HCT116 (cell line): Measurements from ENCODE around the gene M1AP. TPM values are rescaled to one million over a fixed set of nuclear protein-coding genes. Genes with fewer than 3 reads are reported as not detected.

Experiments
- ATAC-seq: fragments of 200-7000 bp; cut with Tn5 transposase; 2 replicates; pipeline ENCODE4 v1.9.1; 2020; ENCODE audit warnings: mild to moderate bottlenecking, moderate library complexity
- BruUV-seq: library from RNA; stranded (reverse); fragments of 400-500 nt; replicated peaks from 2 replicates; lab custom pipeline; 2021; lab: Mats Ljungman, UMichigan
- CTCF ChIA-PET: fragments of 300-600 bp; sonication (Branson Sonifier 250); formaldehyde crosslinking; loops from one replicate; lab custom pipeline; 2021; ENCODE audit warnings: antibody characterized with exemption; lab: Charles Lee
- POLR2A ChIA-PET: fragments of 300-600, 350-600 bp; sonication (Branson Sonifier 250); formaldehyde crosslinking; loops from one replicate; lab custom pipeline; 2021; ENCODE audit warnings: antibody characterized with exemption; lab: Charles Lee
- RAD21 ChIA-PET, 2 experiments: fragments of 300-600 bp; sonication (Branson Sonifier 250); formaldehyde crosslinking; loops; one replicate each; lab custom pipeline; 2023; ENCODE audit warnings: low total read pairs in 2 of 2; ENCODE audit not compliant: uncharacterized antibody in 2 of 2, unreplicated experiment in 2 of 2, low non-redundant PET in 1 of 2; lab: Charles Lee
- DNase-seq: peaks from one replicate; pipeline ENCODE4 v3.0.0-alpha.2; 2010; ENCODE audit warnings: low read depth, low spot score
- H2AFZ ChIP-seq: fragments of 200-600 bp; shearing (Covaris generic), sonication (generic); 2 replicates; pipeline ENCODE4 v1.6.1; 2017; ENCODE audit warnings: low read depth, mixed run types, mixed read lengths, antibody characterized with exemption, low read length; ENCODE audit not compliant: poor library complexity, severe bottlenecking
- H3K27ac ChIP-seq: 2 replicates; pipeline ENCODE4 v1.5.1; 2012; ENCODE audit warnings: low read depth, low read length
- H3K27me3 ChIP-seq: fragments of 200-600 bp; sonication (generic); 2 replicates; pipeline ENCODE4 v1.6.1; 2016; ENCODE audit warnings: mixed run types, low read length, mixed read lengths; ENCODE audit not compliant: insufficient read depth
- H3K36me3 ChIP-seq, 2 experiments: fragments of 200-500 bp in 1 of 2; fragments of 200-600 bp in 1 of 2; sonication (Bioruptor generic) in 1 of 2; sonication (generic) in 1 of 2; 2 replicates each; pipeline versions ENCODE4 v1.5.1 to v1.6.1; 2014 to 2016; ENCODE audit warnings: low read length in 2 of 2, inconsistent platforms in 1 of 2, mixed read lengths in 1 of 2, mixed run types in 1 of 2; ENCODE audit not compliant: insufficient read depth in 2 of 2, control insufficient read depth in 1 of 2
- H3K4me1 ChIP-seq, 2 experiments: fragments of 200-600 bp in 1 of 2; sonication (generic) in 1 of 2; 2 replicates each; pipeline versions ENCODE4 v1.5.1 to v1.6.1; 2012 to 2017; ENCODE audit warnings: low read length in 2 of 2, inconsistent platforms in 1 of 2, mild to moderate bottlenecking in 1 of 2, mixed read lengths in 1 of 2, mixed run types in 1 of 2, moderate library complexity in 1 of 2; ENCODE audit not compliant: insufficient read depth in 2 of 2, control insufficient read depth in 1 of 2
- H3K4me2 ChIP-seq: fragments of 200-600 bp; sonication (generic); 2 replicates; pipeline ENCODE4 v1.6.1; 2017; ENCODE audit warnings: mixed run types, low read length, mixed read lengths
- H3K4me3 ChIP-seq, 2 experiments: fragments of 200-600 bp in 1 of 2; sonication (generic) in 1 of 2; replicated peaks in 1 of 2; 2 replicates each; pipeline ENCODE4 v1.5.1; 2011 to 2016; ENCODE audit warnings: low read length in 2 of 2, control low read depth in 1 of 2, low read depth in 1 of 2, mild to moderate bottlenecking in 1 of 2, mixed read lengths in 1 of 2, mixed run types in 1 of 2
- H3K79me2 ChIP-seq: fragments of 200-600 bp; sonication (generic); 2 replicates; pipeline ENCODE4 v1.6.1; 2017; ENCODE audit warnings: mild to moderate bottlenecking, mixed run types, low read length, moderate library complexity, mixed read lengths; ENCODE audit not compliant: insufficient read depth
- H3K9ac ChIP-seq: fragments of 200-600 bp; sonication (generic); 2 replicates; pipeline ENCODE4 v1.6.1; 2016; ENCODE audit warnings: low read length, mixed read lengths
- H3K9me2 ChIP-seq: fragments of 200-600 bp; sonication (generic), shearing (Covaris generic); 2 replicates; pipeline ENCODE4 v1.6.1; 2017; ENCODE audit warnings: mixed run types, mild to moderate bottlenecking, moderate library complexity; ENCODE audit not compliant: insufficient read depth
- H3K9me3 ChIP-seq, 2 experiments: fragments of 200-500 bp in 1 of 2; fragments of 200-600 bp in 1 of 2; sonication (Bioruptor generic) in 1 of 2; sonication (generic) in 1 of 2; 2 replicates each; pipeline ENCODE4 v1.6.1; 2014 to 2017; ENCODE audit warnings: low read length in 2 of 2, mixed read lengths in 2 of 2, inconsistent platforms in 1 of 2, low read depth in 1 of 2, mild to moderate bottlenecking in 1 of 2, mixed run types in 1 of 2, moderate library complexity in 1 of 2; ENCODE audit not compliant: control insufficient read depth in 1 of 2, insufficient read depth in 1 of 2
- H4K20me1 ChIP-seq: fragments of 200-600 bp; sonication (generic), shearing (Covaris generic); 2 replicates; pipeline ENCODE4 v1.6.1; 2017; ENCODE audit warnings: mixed run types, mild to moderate bottlenecking, moderate library complexity; ENCODE audit not compliant: insufficient read depth
- CBX3 ChIP-seq: IDR thresholded peaks from 2 replicates; pipeline ENCODE4 v1.6.1; 2012; ENCODE audit warnings: low read depth
- EZH2 ChIP-seq: fragments of 200-600 bp; sonication (generic); IDR thresholded peaks from 2 replicates; pipeline ENCODE4 v1.6.1; 2017; ENCODE audit warnings: antibody characterized with exemption, mixed run types
- FOSL1 ChIP-seq: IDR thresholded peaks from 2 replicates; pipeline ENCODE4 v1.6.1; 2012; ENCODE audit warnings: low read depth
- POLR2A ChIP-seq: IDR thresholded peaks from 2 replicates; pipeline ENCODE4 v1.7.0; 2011; ENCODE audit warnings: borderline replicate concordance; ENCODE audit not compliant: insufficient read depth, insufficient read length; ENCODE audit errors: extremely low read depth
- intact Hi-C: fragments of 100-400 bp; cut with micrococcal nuclease; formaldehyde crosslinking; loops from 2 replicates; pipeline ENCODE4 v1.10.0; 2022
- total RNA-seq: library from RNA; stranded (reverse); gene quantifications from one replicate; pipeline ENCODE4 v1.2.1, GENCODE V29; 2021; ENCODE audit not compliant: unreplicated experiment
- TF ChIP-seq, protein P1 (sequence below): IDR thresholded peaks from 2 replicates; pipeline ENCODE4 v1.6.1; 2012; ENCODE audit warnings: low read depth
- TF ChIP-seq, protein P2 (sequence below): IDR thresholded peaks from 2 replicates; pipeline ENCODE4 v1.6.1; 2012

Gene M1AP
- total RNA-seq, 1 experiment from 2014 or later = 28.2 TPM

DNA sequence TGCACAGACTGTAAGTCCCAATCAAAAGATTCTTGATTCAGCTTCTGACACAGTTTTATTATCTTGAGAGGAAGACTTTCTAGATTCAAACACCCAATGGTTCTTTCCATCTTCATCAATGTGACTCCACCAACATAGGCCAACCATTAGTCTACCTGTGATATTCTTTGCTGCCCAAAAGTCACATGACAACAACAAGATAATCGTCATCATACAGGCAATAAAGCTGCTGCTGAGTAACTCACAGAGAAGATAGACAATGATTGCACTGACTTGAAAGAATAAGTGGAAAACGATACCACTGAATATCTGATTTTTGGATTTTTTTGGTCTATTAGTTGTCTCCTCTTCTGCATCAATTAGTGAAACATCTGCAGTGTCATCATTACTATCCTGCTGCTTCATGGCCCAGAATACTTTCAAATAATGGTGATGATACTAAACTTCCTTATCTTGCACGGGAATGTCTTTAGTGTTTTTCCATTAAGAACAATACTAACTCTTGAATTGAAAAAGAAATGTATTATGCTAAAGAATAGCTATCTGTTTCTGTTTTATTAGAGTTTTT is 19.5 kb downstream of the M1AP start:
- Histone ChIP-seq H3K4me3 (no peak overlapping the region), H3K36me3 (no peaks in the 10 kb centered on the region), H3K4me1 (peaks cover 19 to 20% of the 10 kb centered on the region in 2 experiments), H3K9ac (no peak overlapping the region), H4K20me1 (no peaks in the 10 kb centered on the region), H3K9me2 (no peaks in the 10 kb centered on the region), H3K4me2 (no peak overlapping the region), H3K79me2 (no peaks in the 10 kb centered on the region; the same call in 1 of the 2 replicates), H3K9me3 (no peaks in the 10 kb centered on the region), H3K27me3 (no peaks in the 10 kb centered on the region), H3K27ac (no peak overlapping the region), H2AFZ (no peak overlapping the region)
- POLR2A ChIA-PET = no interaction called here
- CTCF ChIA-PET = no interaction called here
- DNase-seq = no peak
- RAD21 ChIA-PET = no interaction called here
- TF ChIP-seq, protein P1, sequence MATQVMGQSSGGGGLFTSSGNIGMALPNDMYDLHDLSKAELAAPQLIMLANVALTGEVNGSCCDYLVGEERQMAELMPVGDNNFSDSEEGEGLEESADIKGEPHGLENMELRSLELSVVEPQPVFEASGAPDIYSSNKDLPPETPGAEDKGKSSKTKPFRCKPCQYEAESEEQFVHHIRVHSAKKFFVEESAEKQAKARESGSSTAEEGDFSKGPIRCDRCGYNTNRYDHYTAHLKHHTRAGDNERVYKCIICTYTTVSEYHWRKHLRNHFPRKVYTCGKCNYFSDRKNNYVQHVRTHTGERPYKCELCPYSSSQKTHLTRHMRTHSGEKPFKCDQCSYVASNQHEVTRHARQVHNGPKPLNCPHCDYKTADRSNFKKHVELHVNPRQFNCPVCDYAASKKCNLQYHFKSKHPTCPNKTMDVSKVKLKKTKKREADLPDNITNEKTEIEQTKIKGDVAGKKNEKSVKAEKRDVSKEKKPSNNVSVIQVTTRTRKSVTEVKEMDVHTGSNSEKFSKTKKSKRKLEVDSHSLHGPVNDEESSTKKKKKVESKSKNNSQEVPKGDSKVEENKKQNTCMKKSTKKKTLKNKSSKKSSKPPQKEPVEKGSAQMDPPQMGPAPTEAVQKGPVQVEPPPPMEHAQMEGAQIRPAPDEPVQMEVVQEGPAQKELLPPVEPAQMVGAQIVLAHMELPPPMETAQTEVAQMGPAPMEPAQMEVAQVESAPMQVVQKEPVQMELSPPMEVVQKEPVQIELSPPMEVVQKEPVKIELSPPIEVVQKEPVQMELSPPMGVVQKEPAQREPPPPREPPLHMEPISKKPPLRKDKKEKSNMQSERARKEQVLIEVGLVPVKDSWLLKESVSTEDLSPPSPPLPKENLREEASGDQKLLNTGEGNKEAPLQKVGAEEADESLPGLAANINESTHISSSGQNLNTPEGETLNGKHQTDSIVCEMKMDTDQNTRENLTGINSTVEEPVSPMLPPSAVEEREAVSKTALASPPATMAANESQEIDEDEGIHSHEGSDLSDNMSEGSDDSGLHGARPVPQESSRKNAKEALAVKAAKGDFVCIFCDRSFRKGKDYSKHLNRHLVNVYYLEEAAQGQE = no peak
- TF ChIP-seq FOSL1 (no peak), CBX3 (no peak), EZH2 (no peak), POLR2A (no peak)
- TF ChIP-seq, protein P2, sequence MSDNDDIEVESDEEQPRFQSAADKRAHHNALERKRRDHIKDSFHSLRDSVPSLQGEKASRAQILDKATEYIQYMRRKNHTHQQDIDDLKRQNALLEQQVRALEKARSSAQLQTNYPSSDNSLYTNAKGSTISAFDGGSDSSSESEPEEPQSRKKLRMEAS = no peak
- ATAC-seq = no peak
- intact Hi-C loops = no loop called here
- no TSS peak for BruUV-seq
